Measurements from ENCODE around the gene MAD1L1. TPM values are rescaled to one million over a fixed set of nuclear protein-coding genes. Genes with fewer than 3 reads are reported as not detected.

Gene MAD1L1
- total and polyA plus RNA-seq, 2 donors (not counting 3 experiments of a cell fraction or from before 2014, with no cell fraction given) = 34.1 to 42.3 TPM

DNA sequence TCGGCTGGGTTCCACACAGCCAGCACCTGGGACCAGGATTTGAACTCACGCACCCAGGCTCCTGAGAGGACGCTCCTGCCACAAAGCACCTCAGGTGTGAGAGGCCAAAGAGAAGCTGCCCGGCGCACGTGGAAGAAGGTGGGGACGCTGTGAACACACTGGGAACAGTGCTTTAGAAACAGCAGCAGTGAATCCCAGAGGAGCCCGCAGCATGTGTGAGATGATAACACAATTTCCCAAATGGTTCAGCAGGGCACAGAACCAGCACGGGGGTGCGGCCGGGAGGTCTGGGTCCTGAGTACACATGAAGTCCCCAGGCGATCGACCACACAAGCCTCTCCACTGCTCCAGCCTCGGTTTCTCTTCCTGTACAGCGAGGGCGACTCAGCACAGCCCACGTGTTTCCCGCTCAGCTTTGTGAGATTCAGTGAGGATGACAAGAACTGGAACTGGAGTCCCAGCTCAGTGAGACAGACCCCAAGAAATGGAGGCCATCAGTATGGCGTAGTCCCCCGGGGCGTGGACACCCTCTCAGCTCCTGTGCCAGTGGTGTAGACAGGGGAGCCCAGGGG is 188.3 kb downstream of the MAD1L1 start:
- Histone ChIP-seq H4K20me1 (replicated peaks; ENCODE audit: control insufficient read depth, extremely low read depth, insufficient read depth, low read length) (no peaks in the 10 kb centered on the region), H2AFZ (ENCODE audit: low read depth, low read length) (no peak overlapping the region), H3K9me3 (replicated peaks; ENCODE audit: control insufficient read depth, insufficient read depth, low read length) (no peaks in the 10 kb centered on the region), H3K27ac (ENCODE audit: insufficient read depth, low read depth, low read length) (no peak overlapping the region), H3K36me3 (ENCODE audit: control insufficient read depth in 2 of 2, extremely low read depth in 1 of 2, insufficient read depth in 2 of 2, low read length in 2 of 2) (no peaks in the 10 kb centered on the region), H3K9me1 (replicated peaks; ENCODE audit: control insufficient read depth, extremely low read depth, insufficient read depth, low read length) (no peaks in the 10 kb centered on the region), H3K4me3 (replicated peaks in 1 of 3; ENCODE audit: insufficient read depth in 1 of 3, low read depth in 1 of 3, low read length in 3 of 3) (no peak overlapping the region), H3K4me1 (ENCODE audit: control insufficient read depth, extremely low read depth, insufficient read depth, low read length) (no peaks in the 10 kb centered on the region), H3K4me2 (ENCODE audit: insufficient read depth, low read length) (no peak overlapping the region), H3K79me2 (ENCODE audit: control insufficient read depth, insufficient read depth, low read length) (no peaks in the 10 kb centered on the region), H3K27me3 (ENCODE audit: control insufficient read depth in 2 of 2, insufficient read depth in 2 of 2, low read length in 2 of 2) (no peaks in the 10 kb centered on the region), H3K9ac (replicated peaks; ENCODE audit: extremely low read depth, insufficient read depth, low read length) (no peak overlapping the region)
- no peak for TF ChIP-seq MYC (IDR thresholded peaks at IDR 0.05; ENCODE audit: low read depth, low read length)
- TF ChIP-seq, protein P1, sequence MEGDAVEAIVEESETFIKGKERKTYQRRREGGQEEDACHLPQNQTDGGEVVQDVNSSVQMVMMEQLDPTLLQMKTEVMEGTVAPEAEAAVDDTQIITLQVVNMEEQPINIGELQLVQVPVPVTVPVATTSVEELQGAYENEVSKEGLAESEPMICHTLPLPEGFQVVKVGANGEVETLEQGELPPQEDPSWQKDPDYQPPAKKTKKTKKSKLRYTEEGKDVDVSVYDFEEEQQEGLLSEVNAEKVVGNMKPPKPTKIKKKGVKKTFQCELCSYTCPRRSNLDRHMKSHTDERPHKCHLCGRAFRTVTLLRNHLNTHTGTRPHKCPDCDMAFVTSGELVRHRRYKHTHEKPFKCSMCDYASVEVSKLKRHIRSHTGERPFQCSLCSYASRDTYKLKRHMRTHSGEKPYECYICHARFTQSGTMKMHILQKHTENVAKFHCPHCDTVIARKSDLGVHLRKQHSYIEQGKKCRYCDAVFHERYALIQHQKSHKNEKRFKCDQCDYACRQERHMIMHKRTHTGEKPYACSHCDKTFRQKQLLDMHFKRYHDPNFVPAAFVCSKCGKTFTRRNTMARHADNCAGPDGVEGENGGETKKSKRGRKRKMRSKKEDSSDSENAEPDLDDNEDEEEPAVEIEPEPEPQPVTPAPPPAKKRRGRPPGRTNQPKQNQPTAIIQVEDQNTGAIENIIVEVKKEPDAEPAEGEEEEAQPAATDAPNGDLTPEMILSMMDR (IDR thresholded peaks at IDR 0.05; ENCODE audit: extremely low read depth in 1 of 2, insufficient read depth in 1 of 2, low read depth in 1 of 2, low read length in 2 of 2) = no peak
- no peak for FAIRE-seq
- ChIA-PET CTCF (no interaction called here), POLR2A (no interaction called here)
- BruUV-seq (replicated peaks) = no TSS peak
- intact Hi-C loops (cut with micrococcal nuclease) (no loop called here), dilution Hi-C loops (cut with MboI; ENCODE audit: extremely low pct_ligation_motif_present, low sequenced_read_pairs) (no loop called here)
- DNase-seq (ENCODE audit: low read depth, low spot score) = no peak

- no peaks in the 10 kb centered on the region for H3K9me1 ChIP-seq (replicated peaks; ENCODE audit: control insufficient read depth, extremely low read depth, insufficient read depth, low read length)
- DNase-seq (ENCODE audit: low read depth, low spot score) = no peak
- H3K4me3 ChIP-seq (replicated peaks in 1 of 3; ENCODE audit: insufficient read depth in 1 of 3, low read depth in 1 of 3, low read length in 3 of 3) = no peak overlapping the region
- intact Hi-C loops (cut with micrococcal nuclease) (no loop called here), dilution Hi-C loops (cut with MboI; ENCODE audit: extremely low pct_ligation_motif_present, low sequenced_read_pairs) (no loop called here)
- H2AFZ ChIP-seq (ENCODE audit: low read depth, low read length) = no peak overlapping the region
- H3K79me2 ChIP-seq (ENCODE audit: control insufficient read depth, insufficient read depth, low read length) = no peaks in the 10 kb centered on the region
- no peaks in the 10 kb centered on the region for H3K36me3 ChIP-seq (ENCODE audit: control insufficient read depth in 2 of 2, extremely low read depth in 1 of 2, insufficient read depth in 2 of 2, low read length in 2 of 2)
- H3K9ac ChIP-seq (replicated peaks; ENCODE audit: extremely low read depth, insufficient read depth, low read length) = no peak overlapping the region
- no peaks in the 10 kb centered on the region for H3K9me3 ChIP-seq (replicated peaks; ENCODE audit: control insufficient read depth, insufficient read depth, low read length)
- ChIA-PET POLR2A (no interaction called here), CTCF (no interaction called here)
- no TSS peak for BruUV-seq (replicated peaks)
- no peaks in the 10 kb centered on the region for H3K4me1 ChIP-seq (ENCODE audit: control insufficient read depth, extremely low read depth, insufficient read depth, low read length)
- TF ChIP-seq FOS (IDR thresholded peaks at IDR 0.05; ENCODE audit: borderline replicate concordance, insufficient read depth, low read length) (no peak), MYC (IDR thresholded peaks at IDR 0.05; ENCODE audit: low read depth, low read length) (no peak), MAX (IDR thresholded peaks at IDR 0.05; ENCODE audit: insufficient read depth, insufficient read length) (no peak), JUN (IDR thresholded peaks at IDR 0.05; ENCODE audit: borderline replicate concordance, insufficient read depth, insufficient read length, low read depth) (no peak)
- FAIRE-seq = no peak
- no peaks in the 10 kb centered on the region for H3K27me3 ChIP-seq (ENCODE audit: control insufficient read depth in 2 of 2, insufficient read depth in 2 of 2, low read length in 2 of 2)
- no peak overlapping the region for H3K4me2 ChIP-seq (ENCODE audit: insufficient read depth, low read length)
- no peak overlapping the region for H3K27ac ChIP-seq (ENCODE audit: insufficient read depth, low read depth, low read length)
- H4K20me1 ChIP-seq (replicated peaks; ENCODE audit: control insufficient read depth, extremely low read depth, insufficient read depth, low read length) = no peaks in the 10 kb centered on the region
Measured at GRCh38 chr7:2043316-2044039, 189.3 kb downstream of the MAD1L1 start.
